GM06990 (cell line): ENCODE results near the gene CHAD.

Source experiments
- DNase-seq: peaks from one replicate; pipeline ENCODE4 v3.0.0-alpha.2; 2011; ENCODE audit not compliant: insufficient read length; ENCODE audit errors: extremely low read depth
- H3K27me3 ChIP-seq: replicated peaks from 2 replicates; pipeline ENCODE4 v1.6.0; 2011; ENCODE audit warnings: low read length; ENCODE audit not compliant: control insufficient read depth, insufficient read depth
- H3K36me3 ChIP-seq: 2 replicates; pipeline ENCODE4 v1.5.1; 2011; ENCODE audit warnings: low read length; ENCODE audit not compliant: control insufficient read depth, insufficient read depth
- H3K4me3 ChIP-seq: replicated peaks from 2 replicates; pipeline ENCODE4 v1.5.1; 2011; ENCODE audit warnings: low read depth, mild to moderate bottlenecking, control low read depth, low read length
- CTCF ChIP-seq: IDR thresholded peaks from 2 replicates; pipeline ENCODE4 v1.5.1; 2011; ENCODE audit warnings: low read length, control low read depth, mild to moderate bottlenecking, inconsistent platforms; ENCODE audit not compliant: insufficient read depth, poor library complexity, severe bottlenecking

Gene CHAD

DNA sequence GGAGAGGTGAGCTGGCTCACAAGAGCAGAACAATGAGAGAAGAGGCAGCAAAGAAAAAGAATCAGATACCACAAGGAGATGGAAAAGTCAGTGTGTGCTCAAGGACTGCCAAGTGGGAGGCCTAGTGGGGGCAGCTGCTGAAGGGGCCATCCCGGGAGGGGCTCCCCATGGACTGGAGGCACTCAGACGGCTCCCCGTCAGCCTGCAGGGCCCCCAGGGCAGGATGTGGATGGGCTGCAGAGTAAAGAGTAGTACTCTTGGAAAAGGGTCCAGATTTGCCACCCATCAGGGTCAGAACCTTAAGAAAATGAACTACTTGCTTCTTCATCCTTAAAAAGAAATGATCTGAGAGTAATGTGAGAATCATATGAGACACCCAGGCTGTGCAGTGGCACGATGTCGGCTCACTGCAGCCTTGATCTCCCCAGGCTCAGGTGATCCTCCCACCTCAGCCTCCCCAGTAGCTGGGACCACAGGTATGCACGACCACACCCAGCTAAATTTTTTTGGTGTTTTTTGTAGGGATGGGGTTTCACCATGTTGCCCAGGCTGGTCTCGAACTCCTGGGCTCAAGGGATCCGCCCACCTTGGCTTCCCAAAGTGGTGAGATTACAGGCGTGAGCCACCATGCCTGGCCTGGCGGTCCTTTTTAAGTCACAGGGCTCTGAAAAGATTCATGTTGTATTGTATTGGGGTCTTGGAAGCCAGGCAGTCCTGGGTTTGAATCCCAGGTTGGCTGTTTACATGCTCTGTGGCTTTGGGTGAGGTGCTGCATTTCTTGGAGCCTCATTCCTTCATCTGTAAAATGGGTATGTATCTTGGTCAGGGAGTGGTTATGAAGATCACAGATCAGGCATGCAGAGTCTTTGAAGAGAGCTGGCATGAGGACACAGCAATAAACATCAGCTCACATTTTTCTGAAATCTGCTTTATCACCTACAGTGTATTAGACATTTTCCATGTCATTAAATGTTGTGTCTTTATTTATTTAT, 27.5 kb downstream of the CHAD start:
- Histone ChIP-seq H3K36me3 (no peaks in the 10 kb centered on the region), H3K27me3 (no peaks in the 10 kb centered on the region), H3K4me3 (no peak overlapping the region)
- TF ChIP-seq CTCF = no peak
- no peak for DNase-seq

- no peak for TF ChIP-seq CTCF
- Histone ChIP-seq H3K4me3 (no peak overlapping the region), H3K27me3 (no peaks in the 10 kb centered on the region), H3K36me3 (no peaks in the 10 kb centered on the region)
- DNase-seq = no peak
These were observed 28.4 kb downstream of the CHAD start for GRCh38 chr17:50440172-50440837.

DNA sequence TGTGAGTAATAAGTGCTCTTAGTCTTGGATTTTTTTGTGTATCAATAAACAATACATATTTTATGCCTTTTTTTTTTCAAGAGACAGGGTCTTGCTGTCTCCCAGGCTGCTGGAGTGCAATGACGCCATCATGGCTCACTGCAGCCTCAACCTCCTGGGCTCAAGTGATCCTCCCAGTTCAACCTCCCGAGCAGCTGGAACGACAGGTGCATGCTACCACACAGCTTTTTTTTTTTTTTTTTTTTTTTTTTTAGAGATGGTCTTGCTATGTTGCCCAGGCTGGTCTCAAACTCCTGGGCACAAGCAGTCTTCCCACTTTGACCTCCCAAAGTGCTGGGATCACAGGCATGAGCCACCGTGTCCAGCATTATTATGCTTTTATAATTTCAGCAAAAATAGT, 29.7 kb downstream of the CHAD start:
- Histone ChIP-seq H3K4me3 (no peak overlapping the region), H3K27me3 (no peaks in the 10 kb centered on the region), H3K36me3 (no peaks in the 10 kb centered on the region)
- DNase-seq = no peak
- TF ChIP-seq CTCF = no peak

DNA sequence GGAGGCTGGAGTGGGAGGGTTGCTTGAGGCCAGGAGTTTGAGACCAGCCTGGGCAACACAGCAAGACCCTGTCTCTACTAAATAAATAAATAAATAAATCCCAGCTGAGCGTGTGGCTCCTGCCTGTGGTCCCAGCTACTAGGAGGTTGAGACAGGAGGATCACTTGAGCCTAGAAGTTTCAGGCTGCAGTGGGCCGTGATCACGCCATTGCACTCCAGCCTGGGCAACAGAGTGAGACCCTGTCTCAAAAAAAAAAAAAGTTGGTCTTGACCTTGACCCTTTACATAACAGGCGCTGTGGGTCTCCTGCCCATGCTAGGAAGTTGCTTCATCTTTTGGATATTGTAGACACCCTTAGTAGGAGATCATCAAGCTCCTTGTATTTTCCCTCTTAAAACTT, 31.3 kb downstream of the CHAD start:
- Histone ChIP-seq H3K27me3 (no peaks in the 10 kb centered on the region), H3K4me3 (no peak overlapping the region), H3K36me3 (no peaks in the 10 kb centered on the region)
- DNase-seq = no peak
- TF ChIP-seq CTCF = no peak

DNA sequence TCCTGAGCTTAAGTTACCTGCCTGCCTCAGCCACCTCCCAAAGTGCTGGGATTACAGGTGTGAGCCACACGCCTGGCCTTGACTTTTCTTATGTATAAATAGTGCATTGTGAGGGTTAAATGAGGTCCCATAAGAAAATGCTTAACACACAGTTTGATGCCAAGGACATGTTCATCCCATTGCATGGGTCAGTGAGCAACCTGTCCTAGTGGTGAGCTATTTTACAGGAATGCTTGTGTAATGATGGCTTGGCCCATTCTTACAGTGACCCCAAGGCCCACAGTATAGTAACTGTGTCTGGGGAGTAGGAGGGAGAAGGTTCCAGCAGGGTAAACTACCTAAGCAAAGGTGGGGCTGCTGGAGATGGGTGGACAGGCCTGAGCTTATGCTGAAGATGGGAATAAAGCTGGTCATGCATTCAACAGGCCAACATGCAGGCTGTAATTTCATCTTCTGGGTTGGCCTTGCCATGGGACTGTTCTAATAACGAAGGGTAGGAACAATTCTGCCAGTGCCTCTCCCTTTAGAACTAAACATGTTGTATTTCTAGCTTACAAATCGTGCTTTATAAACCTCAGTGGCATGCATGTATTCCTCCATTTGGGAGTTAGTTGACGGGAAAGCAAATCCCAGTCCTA, 36.4 kb downstream of the CHAD start:
- Histone ChIP-seq H3K4me3 (no peak overlapping the region), H3K36me3 (no peaks in the 10 kb centered on the region), H3K27me3 (no peaks in the 10 kb centered on the region)
- no peak for TF ChIP-seq CTCF
- no peak for DNase-seq
